GM19025 (cell line): Measurements from ENCODE around the gene KHDC4.

Experiments
- ATAC-seq: cut with Tn5 transposase; IDR thresholded peaks from one replicate; pipeline ENCODE4 v1.9.1; 2021; ENCODE audit warnings: mild to moderate bottlenecking, low read depth, moderate library complexity; ENCODE audit not compliant: unreplicated experiment

Gene KHDC4

GRCh38 chr1:155880251-155880650 lies 54.0 kb downstream of the KHDC4 start:
- ATAC-seq = no peak

DNA sequence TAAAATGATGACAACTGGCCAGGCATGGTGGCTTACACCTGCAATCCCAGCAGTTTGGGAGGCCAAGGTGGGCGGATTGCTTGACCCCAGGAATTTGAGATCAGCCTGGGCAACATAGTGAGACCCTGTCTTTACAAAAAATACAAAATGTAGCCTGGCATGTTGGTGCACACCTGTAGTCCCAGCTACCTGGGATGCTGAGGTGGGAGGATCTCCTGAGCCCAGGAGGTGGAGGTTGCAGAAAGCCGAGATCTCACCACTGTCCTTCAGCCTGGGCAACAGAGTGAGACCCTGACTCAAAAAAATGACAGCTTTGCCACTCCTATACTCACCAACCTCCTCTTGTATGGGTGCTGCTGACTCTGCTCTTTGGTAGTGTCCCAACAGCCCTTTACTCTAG lies 56.3 kb downstream of the KHDC4 start:
- ATAC-seq = no peak

DNA sequence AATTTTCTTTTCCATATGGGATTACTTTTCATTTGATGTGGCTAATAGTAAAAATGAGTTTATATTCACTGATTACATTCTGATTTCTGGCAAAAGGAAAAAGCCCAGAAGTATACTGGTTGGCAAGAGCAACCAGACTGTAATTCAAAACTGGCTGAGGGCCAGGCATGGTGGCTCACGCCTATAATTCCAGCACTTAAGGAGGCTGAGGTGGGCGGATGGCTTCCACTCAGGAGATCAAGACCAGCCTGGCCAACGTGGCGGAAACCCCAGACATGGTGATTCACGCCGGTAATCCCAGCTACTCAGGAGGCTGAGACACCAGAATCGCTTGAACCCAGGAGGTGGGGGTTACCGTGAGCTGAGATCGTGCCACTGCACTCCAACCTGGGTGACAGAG lies 60.4 kb downstream of the KHDC4 start:
- no peak for ATAC-seq

DNA sequence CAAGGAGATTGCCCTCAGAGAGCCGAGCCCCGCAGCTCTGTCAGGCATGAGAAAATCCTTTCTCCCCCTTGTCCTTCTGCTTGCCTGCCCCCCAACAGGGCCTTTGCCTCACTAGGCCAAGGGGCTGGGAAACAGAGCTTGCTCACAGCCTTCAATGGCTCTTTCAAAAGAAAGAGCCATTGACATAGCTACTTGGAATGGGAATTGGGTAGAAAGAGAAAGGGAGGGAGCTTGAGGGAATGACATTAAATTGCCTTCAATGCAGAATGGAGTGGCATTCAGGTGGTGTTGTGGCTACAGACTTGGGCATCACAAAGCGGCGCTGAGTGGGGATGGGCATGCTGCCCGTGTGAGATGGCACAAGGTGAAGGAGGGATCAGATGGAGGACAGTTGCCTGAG lies 61.7 kb downstream of the KHDC4 start:
- no peak for ATAC-seq

DNA sequence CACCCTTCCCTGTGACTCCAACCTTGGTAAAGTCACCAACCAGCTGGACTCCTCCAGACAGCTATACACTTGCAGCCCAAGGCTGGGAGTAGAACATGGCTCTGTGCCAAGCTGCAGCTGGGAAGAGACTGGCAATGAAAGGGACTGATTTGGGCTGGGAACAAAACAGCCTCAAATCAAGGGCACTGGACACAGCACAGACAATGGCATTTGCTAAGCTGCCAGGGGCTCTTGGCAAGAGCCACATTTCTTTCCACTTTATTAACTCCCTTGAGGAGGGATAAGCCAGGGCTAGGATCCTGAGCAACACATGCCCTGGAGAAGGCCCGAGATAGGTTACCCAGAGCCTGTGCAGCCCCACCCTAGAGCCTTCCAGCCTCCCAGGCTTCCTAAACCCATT lies 62.8 kb downstream of the KHDC4 start:
- ATAC-seq = no peak

- no peak for ATAC-seq
Observed at GRCh38 chr1:155867766-155868165, 66.4 kb downstream of the KHDC4 start.

DNA sequence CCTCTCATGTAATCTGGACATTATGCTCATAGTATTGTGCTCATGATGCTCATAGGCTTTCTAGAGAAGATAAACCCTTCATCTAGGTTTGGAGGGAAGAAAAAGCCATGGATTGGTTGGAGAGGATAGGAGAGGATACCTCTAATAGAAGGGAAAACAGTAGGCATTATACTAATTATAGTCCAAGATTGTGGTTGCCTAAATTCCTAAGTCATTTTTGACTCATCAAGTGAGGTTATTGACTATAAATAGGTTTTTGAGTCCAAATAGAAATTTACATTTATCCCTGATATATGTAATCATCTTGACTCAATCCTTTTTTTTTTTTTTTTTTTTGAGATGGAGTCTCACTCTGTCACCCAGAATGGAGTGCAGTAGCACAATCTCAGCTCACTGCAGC lies 69.8 kb downstream of the KHDC4 start:
- ATAC-seq = no peak
